G401.6 (cell line): ENCODE measurements around the gene ROBO1.

Experiments used
- FAIRE-seq: peaks from 2 replicates; lab custom pipeline; 2012; peaks lifted over from hg19 to GRCh38; lab: Jason Lieb, UNC

The ROBO1 gene

GRCh38 chr3:79160421-79160820 lies 607.4 kb downstream of the ROBO1 start:
- FAIRE-seq = no peak

- FAIRE-seq = no peak
These were observed 608.1 kb downstream of the ROBO1 start for GRCh38 chr3:79159736-79160135.

- FAIRE-seq = no peak
These were observed 610.6 kb downstream of the ROBO1 start for GRCh38 chr3:79157191-79157590.

- FAIRE-seq = no peak
These were observed 612.9 kb downstream of the ROBO1 start for GRCh38 chr3:79154865-79155264.

GRCh38 chr3:79148786-79149185 lies 619.0 kb downstream of the ROBO1 start:
- no peak for FAIRE-seq

GRCh38 chr3:79146024-79146423 lies 621.8 kb downstream of the ROBO1 start:
- FAIRE-seq = no peak

GRCh38 chr3:79140708-79141107 lies 627.1 kb downstream of the ROBO1 start:
- no peak for FAIRE-seq

GRCh38 chr3:79139395-79140068 lies 628.3 kb downstream of the ROBO1 start:
- no peak for FAIRE-seq

- no peak for FAIRE-seq
These were observed 642.3 kb downstream of the ROBO1 start for GRCh38 chr3:79125313-79125984.

- no peak for FAIRE-seq
These were observed 652.3 kb downstream of the ROBO1 start for GRCh38 chr3:79115458-79115857.

- no peak for FAIRE-seq
These were observed 653.9 kb downstream of the ROBO1 start for GRCh38 chr3:79113876-79114275.

GRCh38 chr3:79111375-79112052 lies 656.3 kb downstream of the ROBO1 start:
- no peak for FAIRE-seq

- FAIRE-seq = no peak
These were observed 658.0 kb downstream of the ROBO1 start for GRCh38 chr3:79109754-79110153.

- no peak for FAIRE-seq
These were observed 664.5 kb downstream of the ROBO1 start for GRCh38 chr3:79103307-79103706.

- FAIRE-seq = no peak
These were observed 669.7 kb downstream of the ROBO1 start for GRCh38 chr3:79097964-79098660.

- FAIRE-seq = no peak
These were observed 673.1 kb downstream of the ROBO1 start for GRCh38 chr3:79094654-79095053.

GRCh38 chr3:79086514-79086913 lies 681.3 kb downstream of the ROBO1 start:
- FAIRE-seq = no peak

- FAIRE-seq = no peak
These were observed 682.6 kb downstream of the ROBO1 start for GRCh38 chr3:79085171-79085570.

GRCh38 chr3:79081335-79081734 lies 686.5 kb downstream of the ROBO1 start:
- no peak for FAIRE-seq

- no peak for FAIRE-seq
These were observed 693.2 kb downstream of the ROBO1 start for GRCh38 chr3:79074558-79074957.

- no peak for FAIRE-seq
These were observed 700.1 kb downstream of the ROBO1 start for GRCh38 chr3:79067734-79068133.

GRCh38 chr3:79066481-79066880 lies 701.3 kb downstream of the ROBO1 start:
- FAIRE-seq = no peak

- FAIRE-seq = no peak
These were observed 704.2 kb downstream of the ROBO1 start for GRCh38 chr3:79063624-79064023.
